Epithelial cell of proximal tubule (primary cell): Measurements from ENCODE around the gene MTHFD1L. TPM values are rescaled to one million over a fixed set of nuclear protein-coding genes. Genes with fewer than 3 reads are reported as not detected.
A peak's percentile ranks its signal among the peaks of the same experiment; 100 is the strongest.

Experiments used
- DNase-seq: peaks from one replicate; pipeline ENCODE4 v3.0.0-alpha.2; 2011; ENCODE audit warnings: low read depth
- H3K4me3 ChIP-seq: 2 replicates; pipeline ENCODE4 v1.5.1; 2011; ENCODE audit warnings: low read depth, mild to moderate bottlenecking, low read length
- CTCF ChIP-seq: conservative IDR thresholded peaks from 2 replicates; pipeline ENCODE4 v1.5.1; 2012; ENCODE audit warnings: low read depth, mild to moderate bottlenecking, low read length
- total RNA-seq: library from RNA; depleted of rRNA; stranded (reverse); fragments of >200 nt; gene quantifications from 2 replicates; pipeline ENCODE4 v1.2.3, GENCODE V29; 2015

The MTHFD1L gene
- total RNA-seq, 1 donor from 2014 or later, result 39.5 TPM

GRCh38 chr6:151149793-151150192 lies 284.3 kb downstream of the MTHFD1L start:
- no peak for TF ChIP-seq CTCF
- DNase-seq, result peak; percentile 31
- H3K4me3 ChIP-seq, result no peak overlapping the region
